Body of pancreas (tissue), 4 donors: ENCODE data around the gene EML4. TPM values are rescaled to one million over a fixed set of nuclear protein-coding genes. Genes with fewer than 3 reads are reported as not detected.

Experiments used
- ATAC-seq: fragments of 150-250 bp; one replicate; pipeline ENCODE4 v1.9.1; 2016
- DNase-seq, 4 donors: peaks; one replicate each; pipeline ENCODE4 v3.0.0-alpha.2; 2019
- H3K27ac ChIP-seq, 4 donors: fragments of 200-600 bp; sonication (generic); 1 replicate in 3 of 4; 2 replicates in 1 of 4; pipeline versions ENCODE4 v1.5.1 to v1.6.1; 2016 to 2019; ENCODE audit warnings: mild to moderate bottlenecking in 1 of 4, mixed read lengths in 1 of 4, moderate library complexity in 1 of 4
- H3K27me3 ChIP-seq, 2 donors: fragments of 200-600 bp; sonication (generic); one replicate each; pipeline ENCODE4 v1.6.0; 2016; ENCODE audit warnings: mild to moderate bottlenecking in 1 of 2
- H3K36me3 ChIP-seq, 2 donors: fragments of 200-600 bp; sonication (generic); replicated peaks in 1 of 2; 2 replicates each; pipeline ENCODE4 v1.5.1; 2016; ENCODE audit warnings: low read depth in 2 of 2; ENCODE audit not compliant: insufficient read depth in 1 of 2
- H3K4me1 ChIP-seq: fragments of 200-600 bp; sonication (generic); one replicate; pipeline ENCODE4 v1.6.0; 2016
- H3K4me3 ChIP-seq, 2 donors: fragments of 200-600 bp; sonication (generic); 1 replicate in 1 of 2; 2 replicates in 1 of 2; pipeline ENCODE4 v1.5.1; 2016 to 2019
- H3K9me3 ChIP-seq, 3 donors: fragments of 200-600 bp; sonication (generic); 1 replicate in 2 of 3; 2 replicates in 1 of 3; pipeline ENCODE4 v1.5.1; 2016
- POLR2A ChIP-seq, 3 donors: fragments of 450-650 bp; IDR thresholded peaks; one replicate each; pipeline ENCODE4 v1.6.1; 2016; ENCODE audit warnings: antibody characterized with exemption in 3 of 3, mild to moderate bottlenecking in 2 of 3
- WGBS, 2 donors: methylation state at CpG; one replicate each; pipeline ENCODE4 v1.1.5; 2017; 5-methylcytosine and 5-hydroxymethylcytosine counted together
- intact Hi-C: fragments of 100-400 bp; cut with DNase I; formaldehyde crosslinking; loops from one replicate; pipeline ENCODE4 v1.15.1; 2023
- total RNA-seq, 2 donors: library from RNA; depleted of rRNA; stranded (reverse); fragments of >200 nt; gene quantifications; one replicate each; pipeline ENCODE4 v1.1.0, GENCODE V29; 2016
- TF ChIP-seq, protein P1 (sequence below), 7 experiments: fragments of 450-650 bp in 4 of 7; fragments of 200-600 bp in 3 of 7; sonication (generic) in 3 of 7; IDR thresholded peaks; one replicate each; pipeline ENCODE4 v1.5.1; 2016 to 2019; ENCODE audit warnings: antibody characterized with exemption in 7 of 7

Gene EML4
- total RNA-seq, 2 donors from 2014 or later: 37.4 to 39.9 TPM

DNA sequence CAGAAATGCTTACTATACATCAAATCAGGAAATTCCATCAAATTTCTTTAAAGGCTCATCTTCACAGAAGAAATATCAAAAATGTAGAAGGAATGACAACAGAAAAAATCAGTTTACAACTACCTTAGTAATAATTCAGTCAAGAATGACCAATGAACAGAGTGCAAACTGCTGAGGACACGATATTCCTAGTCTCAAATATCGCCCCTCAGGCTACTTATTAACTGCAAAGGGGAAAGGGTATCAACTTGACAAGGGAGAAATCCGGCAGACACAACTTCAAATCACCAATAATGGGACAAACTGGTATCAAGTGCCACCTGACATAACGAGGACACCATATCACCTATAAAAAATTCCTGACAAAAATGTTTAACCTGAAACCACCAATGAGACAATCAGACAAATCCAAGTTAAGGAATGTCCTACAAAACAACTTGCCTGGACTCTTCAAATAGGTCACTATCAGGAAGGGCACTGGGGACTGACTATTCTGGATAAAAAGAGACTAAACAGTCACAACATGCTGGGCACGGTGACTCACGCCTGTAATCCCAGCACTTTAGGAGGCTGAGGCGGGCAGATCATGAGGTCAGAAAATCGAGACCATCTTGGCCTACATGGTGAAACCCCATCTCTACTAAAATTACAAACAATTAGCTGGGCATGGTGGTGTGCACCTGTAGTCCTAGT is 179.1 kb downstream of the EML4 start:
- peaks cover 10% of the 10 kb centered on the region for H3K4me1 ChIP-seq
- intact Hi-C loops: no loop called here
- TF ChIP-seq POLR2A (IDR thresholded peaks at IDR 0.05): no peak
- TF ChIP-seq, protein P1, sequence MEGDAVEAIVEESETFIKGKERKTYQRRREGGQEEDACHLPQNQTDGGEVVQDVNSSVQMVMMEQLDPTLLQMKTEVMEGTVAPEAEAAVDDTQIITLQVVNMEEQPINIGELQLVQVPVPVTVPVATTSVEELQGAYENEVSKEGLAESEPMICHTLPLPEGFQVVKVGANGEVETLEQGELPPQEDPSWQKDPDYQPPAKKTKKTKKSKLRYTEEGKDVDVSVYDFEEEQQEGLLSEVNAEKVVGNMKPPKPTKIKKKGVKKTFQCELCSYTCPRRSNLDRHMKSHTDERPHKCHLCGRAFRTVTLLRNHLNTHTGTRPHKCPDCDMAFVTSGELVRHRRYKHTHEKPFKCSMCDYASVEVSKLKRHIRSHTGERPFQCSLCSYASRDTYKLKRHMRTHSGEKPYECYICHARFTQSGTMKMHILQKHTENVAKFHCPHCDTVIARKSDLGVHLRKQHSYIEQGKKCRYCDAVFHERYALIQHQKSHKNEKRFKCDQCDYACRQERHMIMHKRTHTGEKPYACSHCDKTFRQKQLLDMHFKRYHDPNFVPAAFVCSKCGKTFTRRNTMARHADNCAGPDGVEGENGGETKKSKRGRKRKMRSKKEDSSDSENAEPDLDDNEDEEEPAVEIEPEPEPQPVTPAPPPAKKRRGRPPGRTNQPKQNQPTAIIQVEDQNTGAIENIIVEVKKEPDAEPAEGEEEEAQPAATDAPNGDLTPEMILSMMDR (IDR thresholded peaks at IDR 0.05): no peak
- H3K27ac ChIP-seq: no peak overlapping the region
- H3K4me3 ChIP-seq: no peak overlapping the region
- DNase-seq: no peak
- no peaks in the 10 kb centered on the region for H3K9me3 ChIP-seq
- no peak for ATAC-seq
- H3K36me3 ChIP-seq: peaks cover 0 to 2% of the 10 kb centered on the region in 2 donors
- H3K27me3 ChIP-seq: no peaks in the 10 kb centered on the region
- WGBS, 2 donors: 60 to 62% methylated on average over 8 of the region's 8 CpGs

DNA sequence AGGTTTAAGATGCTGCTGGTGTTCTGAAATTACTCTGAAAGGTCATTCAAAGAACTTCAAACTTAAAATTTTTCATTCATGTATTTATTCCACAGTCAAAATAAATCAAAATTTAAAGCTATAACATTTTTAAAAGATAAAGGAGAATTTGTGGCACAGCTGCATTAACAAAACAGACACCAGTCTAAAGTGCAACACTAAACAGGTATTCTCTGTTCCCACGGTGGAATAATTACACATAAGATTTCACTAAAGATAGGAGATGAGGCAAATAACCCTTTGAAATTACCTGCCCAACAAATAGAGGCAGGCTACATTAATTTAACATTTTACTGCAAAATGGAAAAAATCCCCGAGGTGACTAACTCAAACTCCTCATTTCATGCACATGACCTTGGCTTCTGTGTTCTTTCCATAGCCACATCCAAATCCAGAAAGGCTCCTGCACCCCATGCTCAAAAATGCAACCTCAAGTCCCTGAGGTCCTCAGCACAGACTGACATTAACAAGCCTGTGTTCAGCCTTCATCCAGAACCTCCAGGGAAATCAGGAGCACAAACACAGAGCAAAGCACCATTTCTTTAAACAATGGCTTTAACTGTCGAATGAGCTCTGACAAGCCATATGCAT is 181.4 kb downstream of the EML4 start:
- intact Hi-C loops: no loop called here
- Histone ChIP-seq H3K9me3 (no peaks in the 10 kb centered on the region), H3K36me3 (peaks cover 0 to 2% of the 10 kb centered on the region in 2 donors), H3K27ac (no peak overlapping the region), H3K4me1 (peaks cover 10% of the 10 kb centered on the region), H3K4me3 (no peak overlapping the region), H3K27me3 (no peaks in the 10 kb centered on the region)
- no peak for DNase-seq
- TF ChIP-seq POLR2A (IDR thresholded peaks at IDR 0.05): no peak
- TF ChIP-seq, protein P1 (IDR thresholded peaks at IDR 0.05): no peak
- 45 to 64% methylated on average over 3 of the region's 3 CpGs for WGBS, 2 donors
- no peak for ATAC-seq

DNA sequence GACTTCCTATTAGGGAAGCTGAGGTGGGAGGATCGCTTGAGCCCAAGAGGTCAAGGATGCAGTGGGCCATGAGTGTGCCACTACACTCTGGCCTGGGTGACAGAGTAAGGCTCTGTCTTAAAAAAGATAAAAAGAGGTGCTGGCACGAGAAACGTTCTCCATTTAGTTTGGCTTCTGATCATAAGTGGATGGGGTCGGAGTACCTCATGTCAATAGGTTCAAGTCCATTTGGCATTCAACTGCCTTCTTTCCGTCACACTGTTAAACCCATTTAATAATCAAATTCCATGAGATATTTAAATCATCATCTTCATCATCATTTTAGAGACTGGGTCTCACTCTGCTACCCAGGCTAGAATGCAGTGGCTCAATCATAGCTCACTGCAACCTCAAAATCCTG is 182.7 kb downstream of the EML4 start:
- no peaks in the 10 kb centered on the region for H3K27me3 ChIP-seq
- intact Hi-C loops: no loop called here
- H3K9me3 ChIP-seq: no peaks in the 10 kb centered on the region
- TF ChIP-seq, protein P1 (IDR thresholded peaks at IDR 0.05): no peak
- TF ChIP-seq POLR2A (IDR thresholded peaks at IDR 0.05): no peak
- no peak overlapping the region for H3K4me3 ChIP-seq
- H3K27ac ChIP-seq: no peak overlapping the region
- peaks cover 15% of the 10 kb centered on the region for H3K4me1 ChIP-seq
- WGBS, 2 donors: 79 to 92% methylated on average over 5 of the region's 5 CpGs
- no peaks in the 10 kb centered on the region for H3K36me3 ChIP-seq
- ATAC-seq (no peak), DNase-seq (no peak)

DNA sequence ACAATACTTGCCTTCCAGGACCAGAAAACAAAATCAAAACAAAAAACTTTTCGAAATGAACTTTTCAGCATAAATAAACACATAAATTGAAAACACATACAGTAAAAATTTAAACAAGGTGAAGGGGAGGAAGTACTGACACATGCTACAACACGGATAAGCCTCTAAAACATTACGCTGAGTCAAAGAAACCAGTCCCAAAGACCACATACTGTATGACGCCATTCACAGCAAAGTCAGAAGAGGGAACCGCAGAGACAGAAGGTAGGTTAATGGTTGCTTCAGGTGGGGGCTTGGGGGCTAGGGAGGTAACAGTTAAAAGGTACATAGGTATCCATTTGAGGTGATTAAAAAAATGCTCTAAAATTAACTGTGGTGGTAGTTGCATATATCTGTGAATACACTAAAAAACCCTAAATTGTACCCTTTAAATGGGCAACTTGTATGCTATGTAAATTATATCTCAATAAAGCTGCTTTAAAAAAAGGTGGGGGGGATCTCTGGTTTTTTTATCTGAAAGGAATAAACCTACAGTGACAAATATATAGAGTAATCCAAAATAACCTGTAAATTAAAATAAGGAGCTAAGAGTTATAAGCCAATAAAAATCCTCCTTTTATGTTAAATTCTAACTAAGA is 184.8 kb downstream of the EML4 start:
- ATAC-seq (no peak), DNase-seq (no peak)
- no peaks in the 10 kb centered on the region for H3K36me3 ChIP-seq
- no peaks in the 10 kb centered on the region for H3K9me3 ChIP-seq
- no peak overlapping the region for H3K4me3 ChIP-seq
- TF ChIP-seq POLR2A (IDR thresholded peaks at IDR 0.05): no peak
- TF ChIP-seq, protein P1 (IDR thresholded peaks at IDR 0.05): no peak
- WGBS, 2 donors: 86 to 93% methylated on average over 5 of the region's 5 CpGs
- H3K27ac ChIP-seq: no peak overlapping the region
- H3K27me3 ChIP-seq: no peaks in the 10 kb centered on the region
- H3K4me1 ChIP-seq: peaks cover 22% of the 10 kb centered on the region
- intact Hi-C loops: no loop called here
